Measurements from ENCODE around the gene ZER1.
"Not testable (repeated sequence)": the region's sequence is repeated elsewhere in the genome, so short reads cannot be mapped to it uniquely, and the experiment has no call there.

Gene ZER1

GRCh38 chr9:128787659-128788058, 15.9 kb upstream of the ZER1 start:
- no peak for DNase-seq (ENCODE audit: low read depth, low spot score)

- DNase-seq (ENCODE audit: low read depth, low spot score): no peak
Measured at GRCh38 chr9:128786681-128787601, 15.2 kb upstream of the ZER1 start, which contains the start of gene TBC1D13. Gene TBC1D13, plus strand, starts transcription at chr9:128787253. Its CDS starts 101 bp downstream, at chr9:128787354.

- no peak for DNase-seq (ENCODE audit: low read depth, low spot score)
Measured at GRCh38 chr9:128785427-128785826, 13.7 kb upstream of the ZER1 start.

- DNase-seq (ENCODE audit: low read depth, low spot score): no peak
Measured at GRCh38 chr9:128782669-128783068, 10.9 kb upstream of the ZER1 start.

- DNase-seq (ENCODE audit: low read depth, low spot score): no peak
Measured at GRCh38 chr9:128781187-128782070, 9.7 kb upstream of the ZER1 start.

GRCh38 chr9:128780093-128780492, 8.4 kb upstream of the ZER1 start:
- not testable (repeated sequence) for DNase-seq (ENCODE audit: low read depth, low spot score)

GRCh38 chr9:128774804-128775203, 3.1 kb upstream of the ZER1 start:
- no peak for DNase-seq (ENCODE audit: low read depth, low spot score)

- no peak for DNase-seq (ENCODE audit: low read depth, low spot score)
Measured at GRCh38 chr9:128773049-128773448, 1.3 kb upstream of the ZER1 start.

GRCh38 chr9:128771094-128771721, 519 bp downstream of the ZER1 start:
- no peak for DNase-seq (ENCODE audit: low read depth, low spot score)

GRCh38 chr9:128770286-128771030, 1.3 kb downstream of the ZER1 start:
- DNase-seq (ENCODE audit: low read depth, low spot score): no peak

- DNase-seq (ENCODE audit: low read depth, low spot score): no peak
Measured at GRCh38 chr9:128768606-128769005, 3.1 kb downstream of the ZER1 start.

GRCh38 chr9:128765499-128765898, 6.2 kb downstream of the ZER1 start:
- no peak for DNase-seq (ENCODE audit: low read depth, low spot score)

GRCh38 chr9:128764361-128764760, 7.4 kb downstream of the ZER1 start:
- DNase-seq (ENCODE audit: low read depth, low spot score): no peak

GRCh38 chr9:128762671-128763449, 8.9 kb downstream of the ZER1 start:
- DNase-seq (ENCODE audit: low read depth, low spot score): no peak

GRCh38 chr9:128757602-128758001, 14.1 kb downstream of the ZER1 start:
- no peak for DNase-seq (ENCODE audit: low read depth, low spot score)

- no peak for DNase-seq (ENCODE audit: low read depth, low spot score)
Measured at GRCh38 chr9:128753627-128754026, 18.1 kb downstream of the ZER1 start.

- no peak for DNase-seq (ENCODE audit: low read depth, low spot score)
Measured at GRCh38 chr9:128750926-128751595, 20.7 kb downstream of the ZER1 start.

- no peak for DNase-seq (ENCODE audit: low read depth, low spot score)
Measured at GRCh38 chr9:128747241-128747640, 24.5 kb downstream of the ZER1 start.

- no peak for DNase-seq (ENCODE audit: low read depth, low spot score)
Measured at GRCh38 chr9:128743421-128743820, 28.3 kb downstream of the ZER1 start.

GRCh38 chr9:128742401-128742800, 29.3 kb downstream of the ZER1 start:
- DNase-seq (ENCODE audit: low read depth, low spot score): no peak
